ENCODE data around the gene FBXO31. TPM values are rescaled to one million over a fixed set of nuclear protein-coding genes. Genes with fewer than 3 reads are reported as not detected.

FBXO31 gene
- total RNA-seq, 1 experiment from 2014 or later = 18.8 TPM

- no peak for DNase-seq
- no peak overlapping the region for H3K4me2 ChIP-seq
These were observed 71.6 kb downstream of the FBXO31 start for GRCh38 chr16:87312008-87312407.

GRCh38 chr16:87311387-87311786 lies 72.2 kb downstream of the FBXO31 start:
- no peak for TF ChIP-seq EZH2 (IDR thresholded peaks at IDR 0.05; ENCODE audit: low read depth)
- TF ChIP-seq CTCF (conservative IDR thresholded peaks at IDR 0.05) = no peak
- no peak for DNase-seq
- no TSS peak for BruUV-seq (replicated peaks)
- H2AFZ ChIP-seq = no peak overlapping the region
- H3K79me2 ChIP-seq (ENCODE audit: low read depth) = no peaks in the 10 kb centered on the region
- ChIA-PET CTCF (no interaction called here), POLR2A (ENCODE audit: unreplicated experiment) (no interaction called here)
- H3K9me3 ChIP-seq (ENCODE audit: insufficient read depth, low read depth) = no peaks in the 10 kb centered on the region
- H3K36me3 ChIP-seq (ENCODE audit: low read depth) = no peaks in the 10 kb centered on the region
- intact Hi-C loops (cut with micrococcal nuclease; ENCODE audit: unreplicated experiment) = no loop called here
- no peaks in the 10 kb centered on the region for H3K27me3 ChIP-seq (ENCODE audit: insufficient read depth, low read depth)
- H4K20me1 ChIP-seq (ENCODE audit: insufficient read depth) = no peaks in the 10 kb centered on the region
- H3K27ac ChIP-seq = no peak overlapping the region
- H3F3A ChIP-seq (ENCODE audit: insufficient read depth, low read depth) = peaks cover 6% of the 10 kb centered on the region; the same call in 1 of the 2 replicates
- H3K4me3 ChIP-seq = no peak overlapping the region
- no peaks in the 10 kb centered on the region; the same call in 1 of the 2 replicates for H3K4me1 ChIP-seq (replicated peaks; ENCODE audit: insufficient read depth)
- H3K4me2 ChIP-seq = no peak overlapping the region
- no peaks in the 10 kb centered on the region for H3K9me2 ChIP-seq (ENCODE audit: insufficient read depth)

More at GRCh38 chr16:87312008-87312407, 71.6 kb downstream of the FBXO31 start:
- Histone ChIP-seq H3K79me2 (ENCODE audit: low read depth) (no peaks in the 10 kb centered on the region), H4K20me1 (ENCODE audit: insufficient read depth) (no peaks in the 10 kb centered on the region), H3K36me3 (ENCODE audit: low read depth) (no peaks in the 10 kb centered on the region), H3K27ac (no peak overlapping the region), H3F3A (ENCODE audit: insufficient read depth, low read depth) (peaks cover 13% of the 10 kb centered on the region; the same call in 1 of the 2 replicates), H3K27me3 (ENCODE audit: insufficient read depth, low read depth) (no peaks in the 10 kb centered on the region), H3K4me1 (replicated peaks; ENCODE audit: insufficient read depth) (no peaks in the 10 kb centered on the region; the same call in 1 of the 2 replicates), H3K9me3 (ENCODE audit: insufficient read depth, low read depth) (no peaks in the 10 kb centered on the region), H3K9me2 (ENCODE audit: insufficient read depth) (no peaks in the 10 kb centered on the region), H2AFZ (no peak overlapping the region), H3K4me3 (no peak overlapping the region)
- TF ChIP-seq EZH2 (IDR thresholded peaks at IDR 0.05; ENCODE audit: low read depth) = no peak
- TF ChIP-seq CTCF (conservative IDR thresholded peaks at IDR 0.05) = no peak
- intact Hi-C loops (cut with micrococcal nuclease; ENCODE audit: unreplicated experiment) = no loop called here
- BruUV-seq (replicated peaks) = no TSS peak
- ChIA-PET POLR2A (ENCODE audit: unreplicated experiment) (no interaction called here), CTCF (no interaction called here)

- intact Hi-C loops (cut with micrococcal nuclease; ENCODE audit: unreplicated experiment) = no loop called here
- H3K27ac ChIP-seq = no peak overlapping the region
- BruUV-seq (replicated peaks) = no TSS peak
- no peaks in the 10 kb centered on the region for H3K9me2 ChIP-seq (ENCODE audit: insufficient read depth)
- H3K79me2 ChIP-seq (ENCODE audit: low read depth) = no peaks in the 10 kb centered on the region
- ChIA-PET CTCF (no interaction called here), POLR2A (ENCODE audit: unreplicated experiment) (no interaction called here)
- no peak overlapping the region for H3K4me3 ChIP-seq
- no peak for DNase-seq
- no peaks in the 10 kb centered on the region for H3K4me1 ChIP-seq (replicated peaks; ENCODE audit: insufficient read depth)
- H3K9me3 ChIP-seq (ENCODE audit: insufficient read depth, low read depth) = no peaks in the 10 kb centered on the region
- no peaks in the 10 kb centered on the region for H3K27me3 ChIP-seq (ENCODE audit: insufficient read depth, low read depth)
- no peak overlapping the region for H3K4me2 ChIP-seq
- no peaks in the 10 kb centered on the region for H4K20me1 ChIP-seq (ENCODE audit: insufficient read depth)
- H3K36me3 ChIP-seq (ENCODE audit: low read depth) = no peaks in the 10 kb centered on the region
- H3F3A ChIP-seq (ENCODE audit: insufficient read depth, low read depth) = no peaks in the 10 kb centered on the region
- no peak overlapping the region for H2AFZ ChIP-seq
- TF ChIP-seq CTCF (conservative IDR thresholded peaks at IDR 0.05) (no peak), EZH2 (IDR thresholded peaks at IDR 0.05; ENCODE audit: low read depth) (no peak)
These were observed 73.0 kb downstream of the FBXO31 start for GRCh38 chr16:87310610-87311009.

All from PC-9 (cell line).